Stomach (tissue), 9 donors: ENCODE data around the gene GPR42. TPM values are rescaled to one million over a fixed set of nuclear protein-coding genes. Genes with fewer than 3 reads are reported as not detected.

Source experiments
- DNase-seq, 2 donors: peaks; one replicate each; pipeline versions ENCODE4 v3.0.0 to v3.0.0-alpha.2; 2013 to 2019
- H3K27ac ChIP-seq, 5 donors: fragments of 200-600 bp in 4 of 5; sonication (generic) in 4 of 5; one replicate each; pipeline ENCODE4 v1.5.1; 2013 to 2019; ENCODE audit warnings: mild to moderate bottlenecking in 1 of 5, moderate library complexity in 1 of 5
- H3K27me3 ChIP-seq, 3 donors: fragments of 200-600 bp; sonication (generic); one replicate each; pipeline ENCODE4 v1.5.1; 2017 to 2019; ENCODE audit warnings: mixed run types in 1 of 3
- H3K36me3 ChIP-seq, 4 donors: fragments of 200-600 bp; sonication (generic); 1 replicate in 3 of 4; 2 replicates in 1 of 4; pipeline ENCODE4 v1.5.1; 2016 to 2019
- H3K4me1 ChIP-seq, 4 donors: fragments of 200-600 bp; sonication (generic); one replicate each; pipeline ENCODE4 v1.5.1; 2016 to 2019
- H3K4me3 ChIP-seq, 4 donors: fragments of 200-600 bp; sonication (generic) in 3 of 4; one replicate each; pipeline ENCODE4 v1.5.1; 2016 to 2019; ENCODE audit warnings: mild to moderate bottlenecking in 1 of 4
- H3K9me3 ChIP-seq, 4 donors: fragments of 200-600 bp; sonication (generic); one replicate each; pipeline ENCODE4 v1.5.1; 2016 to 2019
- EP300 ChIP-seq: sonication (generic); formaldehyde crosslinking; IDR thresholded peaks from one replicate; pipeline ENCODE4 v1.6.1; 2017; ENCODE audit warnings: antibody characterized with exemption
- POLR2A ChIP-seq, 4 donors: fragments of 450-650 bp; IDR thresholded peaks; one replicate each; pipeline ENCODE4 v1.6.1; 2016; ENCODE audit warnings: antibody characterized with exemption in 4 of 4, control low read depth in 2 of 4, mild to moderate bottlenecking in 1 of 4, moderate library complexity in 1 of 4
- POLR2AphosphoS5 ChIP-seq, 3 donors: sonication (generic); formaldehyde crosslinking; IDR thresholded peaks; one replicate each; pipeline ENCODE4 v1.6.1; 2016; ENCODE audit warnings: antibody characterized with exemption in 3 of 3
- WGBS, 5 donors: extraction: QIAGEN DNeasy Blood & Tissue Kit in 3 of 5; methylation state at CpG; one replicate each; pipeline versions ENCODE4 v1.1.5 to v1.1.7; 2013 to 2018; 5-methylcytosine and 5-hydroxymethylcytosine counted together
- intact Hi-C: fragments of 100-400 bp; cut with DNase I; formaldehyde crosslinking; loops from one replicate; pipeline ENCODE4 v1.15.1; 2023; ENCODE audit warnings: low total_unique reads
- polyA plus RNA-seq, 3 donors: library from polyadenylated mRNA; stranded (reverse); fragments of 200-250 nt; gene quantifications; one replicate each; pipeline ENCODE4 v1.2.3, GENCODE V29; 2013
- total RNA-seq, 5 donors: library from RNA; depleted of rRNA; stranded (reverse); fragments of >200 nt; gene quantifications; one replicate each; pipeline versions ENCODE4 v1.1.0 to v1.2.3, GENCODE V29; 2014 to 2016
- TF ChIP-seq, protein P1 (sequence below), 7 experiments: fragments of 450-650 bp in 4 of 7; fragments of 200-600 bp in 3 of 7; sonication (generic) in 3 of 7; IDR thresholded peaks; one replicate each; pipeline ENCODE4 v1.5.1; 2016 to 2019; ENCODE audit warnings: antibody characterized with exemption in 7 of 7, control low read depth in 2 of 7, mild to moderate bottlenecking in 1 of 7
- donor health status: healthy with polysubstance abuse.
- donor health status: Bipolar disorder and iron deficiency.
- donor health status: healthy.

The GPR42 gene
- total and polyA plus RNA-seq, 8 donors: 0.19 TPM; not detected in 7

DNA sequence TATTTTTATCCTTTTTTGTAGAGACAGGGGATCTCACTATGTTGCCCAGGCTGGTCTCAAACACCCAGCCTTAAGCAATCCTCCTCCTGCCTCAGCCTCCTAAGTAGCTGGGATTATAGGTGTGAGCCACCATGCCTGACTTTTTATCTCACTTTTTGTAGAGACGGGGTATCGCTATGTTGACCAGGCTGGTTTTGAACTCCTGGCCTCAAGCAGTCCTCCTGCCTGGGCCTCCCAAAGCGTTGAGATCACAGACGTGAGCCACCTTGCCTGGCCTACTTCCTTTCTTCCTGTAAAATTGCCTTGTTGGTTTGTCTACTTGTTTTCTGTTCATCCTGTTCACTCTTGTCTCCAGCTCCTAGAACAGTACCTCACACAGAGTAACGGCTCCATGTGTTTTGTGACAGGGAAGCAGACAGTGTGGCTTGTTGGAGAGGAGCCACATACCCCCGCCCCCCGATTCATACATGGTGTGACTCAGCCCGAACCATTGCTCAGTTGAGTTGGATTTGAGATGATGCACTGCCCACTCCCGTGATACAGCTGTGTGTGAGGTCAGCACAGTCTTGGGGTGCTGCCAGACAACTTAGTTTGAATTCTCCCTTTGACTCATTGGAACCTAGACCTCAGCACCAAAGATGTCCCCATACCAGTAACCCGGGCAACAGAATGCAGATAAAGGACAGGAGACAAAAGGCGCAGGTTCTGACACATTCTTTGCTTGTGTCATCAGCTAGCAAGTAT is 34.2 kb downstream of the GPR42 start:
- Histone ChIP-seq H3K9me3 (no peaks in the 10 kb centered on the region), H3K27me3 (no peaks in the 10 kb centered on the region), H3K4me1 (no peaks in the 10 kb centered on the region), H3K4me3 (no peak overlapping the region), H3K27ac (no peak overlapping the region), H3K36me3 (no peaks in the 10 kb centered on the region)
- TF ChIP-seq POLR2A (IDR thresholded peaks at IDR 0.05) (no peak), POLR2AphosphoS5 (IDR thresholded peaks at IDR 0.05) (peak in 1 of 3 donors; percentile 34)
- intact Hi-C loops: no loop called here
- peak; percentile 37 to 60 for DNase-seq
- WGBS, 5 donors: 64 to 74% (median 69%) methylated on average over 11 of the region's 11 CpGs

DNA sequence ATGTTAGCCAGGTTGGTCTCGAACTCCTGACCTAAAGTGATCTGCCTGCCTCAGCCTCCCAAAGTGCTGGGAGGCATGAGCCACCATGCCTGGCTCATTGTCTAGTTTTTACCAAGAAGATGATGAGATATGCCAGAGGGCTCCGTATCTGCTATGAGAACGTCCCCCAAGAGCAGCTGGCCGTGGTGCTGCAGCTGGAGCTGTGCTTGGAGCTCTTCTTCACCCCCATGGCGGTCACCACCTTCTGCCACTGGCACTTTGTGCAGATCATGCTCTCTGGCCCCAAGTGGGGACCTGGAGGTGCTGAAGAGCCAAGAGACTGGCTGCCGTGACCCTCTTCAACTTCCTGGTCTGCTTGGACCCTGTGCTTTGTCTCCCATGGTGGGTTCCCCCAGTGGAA is 36.8 kb downstream of the GPR42 start:
- H3K36me3 ChIP-seq: no peaks in the 10 kb centered on the region
- no peaks in the 10 kb centered on the region for H3K9me3 ChIP-seq
- no peak for DNase-seq
- intact Hi-C loops: no loop called here
- H3K27ac ChIP-seq: no peak overlapping the region
- no peaks in the 10 kb centered on the region for H3K4me1 ChIP-seq
- H3K27me3 ChIP-seq: peaks cover 0 to 6% (median 0%) of the 10 kb centered on the region in 3 donors
- TF ChIP-seq POLR2A (IDR thresholded peaks at IDR 0.05) (no peak), EP300 (no peak), POLR2AphosphoS5 (IDR thresholded peaks at IDR 0.05) (no peak)
- TF ChIP-seq, protein P1, sequence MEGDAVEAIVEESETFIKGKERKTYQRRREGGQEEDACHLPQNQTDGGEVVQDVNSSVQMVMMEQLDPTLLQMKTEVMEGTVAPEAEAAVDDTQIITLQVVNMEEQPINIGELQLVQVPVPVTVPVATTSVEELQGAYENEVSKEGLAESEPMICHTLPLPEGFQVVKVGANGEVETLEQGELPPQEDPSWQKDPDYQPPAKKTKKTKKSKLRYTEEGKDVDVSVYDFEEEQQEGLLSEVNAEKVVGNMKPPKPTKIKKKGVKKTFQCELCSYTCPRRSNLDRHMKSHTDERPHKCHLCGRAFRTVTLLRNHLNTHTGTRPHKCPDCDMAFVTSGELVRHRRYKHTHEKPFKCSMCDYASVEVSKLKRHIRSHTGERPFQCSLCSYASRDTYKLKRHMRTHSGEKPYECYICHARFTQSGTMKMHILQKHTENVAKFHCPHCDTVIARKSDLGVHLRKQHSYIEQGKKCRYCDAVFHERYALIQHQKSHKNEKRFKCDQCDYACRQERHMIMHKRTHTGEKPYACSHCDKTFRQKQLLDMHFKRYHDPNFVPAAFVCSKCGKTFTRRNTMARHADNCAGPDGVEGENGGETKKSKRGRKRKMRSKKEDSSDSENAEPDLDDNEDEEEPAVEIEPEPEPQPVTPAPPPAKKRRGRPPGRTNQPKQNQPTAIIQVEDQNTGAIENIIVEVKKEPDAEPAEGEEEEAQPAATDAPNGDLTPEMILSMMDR (IDR thresholded peaks at IDR 0.05): no peak
- WGBS, 5 donors: 79 to 97% (median 85%) methylated on average over 3 to 6 of the region's 6 CpGs
- no peak overlapping the region for H3K4me3 ChIP-seq

DNA sequence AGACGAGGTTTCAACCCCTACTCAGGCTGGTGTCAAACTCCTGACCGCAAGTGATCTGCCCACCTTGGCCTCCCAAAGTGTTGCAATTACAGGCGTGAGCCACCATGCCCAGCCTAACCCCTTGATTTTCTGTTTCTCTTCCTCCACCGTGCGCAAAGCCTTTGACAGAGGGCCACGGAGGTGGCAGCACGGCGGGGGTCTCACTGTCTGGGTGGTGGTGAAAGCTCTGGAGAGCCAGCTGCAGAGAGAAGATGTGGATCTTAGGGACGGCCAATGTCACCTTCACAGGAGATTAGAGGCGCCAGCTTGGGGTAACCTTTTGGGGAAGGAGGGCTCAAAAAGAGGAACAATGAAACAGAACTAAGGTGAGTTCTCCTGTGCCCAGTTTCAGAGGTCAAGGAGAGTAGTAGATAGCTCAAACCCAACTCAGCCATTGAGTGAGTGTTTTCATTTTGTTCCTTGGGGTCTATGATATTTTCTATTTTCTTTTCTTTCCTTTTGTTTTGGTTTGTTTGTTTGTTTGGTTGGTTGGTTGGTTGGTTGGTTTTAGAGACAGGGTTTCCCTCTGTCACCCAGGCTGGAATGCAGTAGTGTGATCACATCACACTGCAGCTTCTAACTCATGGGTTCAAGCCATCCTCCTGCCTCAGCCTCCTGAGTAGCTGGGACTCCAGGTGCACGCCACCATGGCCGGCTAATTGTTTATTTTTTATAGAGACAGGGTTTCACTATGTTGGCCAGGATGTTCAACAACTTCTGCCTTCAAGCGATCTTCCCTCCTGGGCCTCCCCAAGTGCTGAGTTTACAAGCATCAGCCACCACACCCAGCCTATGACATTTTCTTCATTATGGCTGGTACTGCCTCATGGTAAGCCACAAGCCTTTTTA is 37.7 kb downstream of the GPR42 start:
- DNase-seq: no peak
- TF ChIP-seq POLR2AphosphoS5 (IDR thresholded peaks at IDR 0.05) (no peak), EP300 (no peak), POLR2A (IDR thresholded peaks at IDR 0.05) (no peak)
- TF ChIP-seq, protein P1 (IDR thresholded peaks at IDR 0.05): no peak
- 86 to 92% (median 89%) methylated on average over 13 of the region's 13 CpGs for WGBS, 5 donors
- Histone ChIP-seq H3K27me3 (peaks cover 0 to 10% (median 0%) of the 10 kb centered on the region in 3 donors), H3K4me3 (no peak overlapping the region), H3K4me1 (no peaks in the 10 kb centered on the region), H3K36me3 (no peaks in the 10 kb centered on the region), H3K27ac (no peak overlapping the region), H3K9me3 (no peaks in the 10 kb centered on the region)
- intact Hi-C loops: no loop called here

DNA sequence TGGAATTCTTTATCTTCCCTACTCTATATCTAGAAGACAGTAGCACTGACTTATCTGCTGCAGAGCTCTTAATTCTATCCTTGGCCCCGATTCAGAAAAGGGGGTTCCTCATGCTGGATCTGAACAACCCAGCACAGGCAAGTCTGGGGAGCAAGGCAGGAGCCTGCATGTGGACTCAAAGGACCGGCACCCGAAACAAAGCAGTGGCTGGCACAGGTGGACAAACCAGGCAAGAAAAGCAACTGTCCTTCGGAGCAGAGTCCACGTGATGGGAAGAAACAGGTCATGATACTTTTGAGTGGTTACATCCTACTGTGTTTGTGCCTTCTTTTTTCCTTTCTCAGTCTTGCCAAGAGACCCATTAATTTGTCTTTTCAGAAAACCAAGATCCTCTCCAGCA is 38.3 kb downstream of the GPR42 start:
- TF ChIP-seq EP300: no peak
- TF ChIP-seq, protein P1 (IDR thresholded peaks at IDR 0.05): no peak
- no peak for TF ChIP-seq POLR2AphosphoS5 (IDR thresholded peaks at IDR 0.05)
- TF ChIP-seq POLR2A (IDR thresholded peaks at IDR 0.05): no peak
- Histone ChIP-seq H3K36me3 (no peaks in the 10 kb centered on the region), H3K4me3 (no peak overlapping the region), H3K9me3 (no peaks in the 10 kb centered on the region), H3K27ac (no peak overlapping the region), H3K27me3 (peaks cover 0 to 15% (median 0%) of the 10 kb centered on the region in 3 donors), H3K4me1 (no peaks in the 10 kb centered on the region)
- intact Hi-C loops: no loop called here
- DNase-seq: no peak
- WGBS, 5 donors: 67 to 84% (median 74%) methylated on average over 5 of the region's 5 CpGs
